GM21723 (cell line): Measurements from ENCODE around the gene PDIA3.
"Not testable (repeated sequence)": the region's sequence is repeated elsewhere in the genome, so short reads cannot be mapped to it uniquely, and the experiment has no call there.

Source experiments
- ATAC-seq: cut with Tn5 transposase; IDR thresholded peaks from one replicate; pipeline ENCODE4 v1.9.1; 2021; ENCODE audit warnings: mild to moderate bottlenecking, moderate library complexity; ENCODE audit not compliant: unreplicated experiment

The PDIA3 gene

DNA sequence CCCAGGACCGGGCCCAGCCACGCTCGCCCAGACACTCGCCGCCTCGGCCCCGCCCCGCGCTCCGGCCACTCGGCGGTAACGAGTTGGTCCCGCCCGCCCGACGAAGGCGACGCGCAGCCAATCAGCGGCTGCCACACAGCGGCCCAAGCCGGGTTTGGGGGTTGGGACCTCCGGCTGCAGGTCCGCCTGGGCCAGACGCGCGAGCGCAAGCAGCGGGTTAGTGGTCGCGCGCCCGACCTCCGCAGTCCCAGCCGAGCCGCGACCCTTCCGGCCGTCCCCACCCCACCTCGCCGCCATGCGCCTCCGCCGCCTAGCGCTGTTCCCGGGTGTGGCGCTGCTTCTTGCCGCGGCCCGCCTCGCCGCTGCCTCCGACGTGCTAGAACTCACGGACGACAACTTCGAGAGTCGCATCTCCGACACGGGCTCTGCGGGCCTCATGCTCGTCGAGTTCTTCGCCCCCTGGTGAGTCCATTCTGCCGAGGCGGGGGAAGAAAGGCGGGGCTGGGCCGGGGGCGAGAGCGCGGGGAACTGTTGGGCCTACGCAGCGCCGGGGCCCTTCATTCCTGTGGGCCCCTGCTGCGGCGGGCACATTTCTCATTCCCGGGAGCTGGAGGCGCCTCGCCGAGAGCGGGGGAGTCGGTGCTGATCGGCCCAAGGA lies at the start of gene PDIA3:
Gene PDIA3 (plus strand): TSS at position 194 of the 658 bp plus-strand sequence. CDS start 102 bp downstream, at position 296.
- ATAC-seq: peak; percentile 68

- ATAC-seq: no peak
Measured at GRCh38 chr15:43702174-43702573, 44.1 kb upstream of the PDIA3 start.

DNA sequence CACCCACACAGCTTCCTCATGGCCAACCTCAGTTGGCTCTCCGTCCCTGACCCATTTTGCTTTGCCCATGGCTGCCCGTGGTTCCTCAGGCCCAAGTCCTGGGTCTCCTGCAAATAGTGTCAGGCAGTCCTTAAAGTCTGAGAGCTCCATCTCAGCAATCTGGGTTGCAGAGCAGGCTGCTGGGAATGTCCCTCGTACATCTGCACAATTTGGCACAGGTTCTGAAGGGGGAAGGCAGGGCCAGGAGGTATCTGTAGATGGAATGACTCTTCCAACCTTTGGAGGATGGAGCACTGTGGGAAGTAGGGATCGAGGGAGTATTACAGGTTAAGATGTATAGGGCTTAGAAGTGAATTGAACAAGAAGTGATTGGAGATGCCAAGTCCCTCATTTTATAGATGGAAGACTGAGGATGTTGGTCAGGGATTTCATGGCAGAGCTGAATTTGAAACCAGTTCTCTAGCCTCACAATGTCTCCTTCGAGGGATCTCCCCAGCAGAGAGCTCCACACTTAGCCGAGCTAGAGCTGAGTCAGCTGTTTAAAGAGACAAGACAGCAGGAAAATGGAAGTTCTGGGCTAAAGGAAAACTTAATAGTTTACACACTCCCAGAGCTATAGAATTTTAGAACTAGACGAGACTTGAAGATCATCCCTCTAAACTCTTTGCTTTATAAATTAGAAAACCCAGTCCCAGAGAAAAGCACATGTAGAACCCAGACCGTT lies 43.4 kb upstream of the PDIA3 start:
- ATAC-seq: no peak

- ATAC-seq: not testable (repeated sequence)
Measured at GRCh38 chr15:43710431-43711131, 35.7 kb upstream of the PDIA3 start.

DNA sequence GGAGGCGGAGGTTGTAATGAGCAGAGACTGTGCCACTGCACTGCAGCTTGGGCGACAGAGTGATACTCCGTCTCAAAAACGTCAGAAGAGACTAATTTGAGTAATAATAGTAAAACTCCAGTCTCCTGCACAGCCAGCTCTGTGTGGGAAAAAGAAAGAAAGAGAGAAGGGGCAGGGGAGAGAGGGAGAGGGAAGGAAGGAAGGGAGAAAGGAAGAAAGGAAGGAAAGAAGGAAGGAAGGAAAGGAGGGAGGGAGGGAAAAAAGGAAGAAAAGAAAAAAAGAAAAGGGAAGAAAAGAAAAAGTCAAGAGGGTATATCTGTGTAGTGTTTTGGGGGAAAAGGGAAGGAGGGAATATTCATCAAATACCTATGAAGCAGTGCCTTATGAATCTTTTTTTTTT lies 23.1 kb upstream of the PDIA3 start:
- no peak for ATAC-seq

DNA sequence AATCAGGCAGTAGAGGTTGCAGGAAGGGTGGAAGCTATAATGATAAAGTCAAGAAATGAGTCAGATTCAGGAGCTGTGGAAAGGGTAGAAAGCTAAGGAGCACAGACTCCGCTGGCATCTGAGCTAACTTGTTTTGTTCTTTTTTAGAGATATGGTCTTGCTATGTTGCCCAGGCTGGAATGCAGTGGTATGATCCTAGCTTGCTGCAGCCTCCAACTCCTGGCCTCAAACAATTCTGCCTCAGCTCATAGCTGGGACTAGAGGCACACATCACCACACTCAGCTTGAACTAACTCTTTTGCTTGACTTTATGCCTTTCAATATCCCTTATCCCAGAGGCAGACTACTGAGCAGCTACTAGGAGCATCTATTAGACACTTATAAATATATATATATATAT lies 19.9 kb upstream of the PDIA3 start:
- ATAC-seq: not testable (repeated sequence)

GRCh38 chr15:43728053-43728725 lies 18.0 kb upstream of the PDIA3 start:
- ATAC-seq: not testable (repeated sequence)

GRCh38 chr15:43735416-43735815 lies 10.8 kb upstream of the PDIA3 start:
- ATAC-seq: peak; percentile 48

DNA sequence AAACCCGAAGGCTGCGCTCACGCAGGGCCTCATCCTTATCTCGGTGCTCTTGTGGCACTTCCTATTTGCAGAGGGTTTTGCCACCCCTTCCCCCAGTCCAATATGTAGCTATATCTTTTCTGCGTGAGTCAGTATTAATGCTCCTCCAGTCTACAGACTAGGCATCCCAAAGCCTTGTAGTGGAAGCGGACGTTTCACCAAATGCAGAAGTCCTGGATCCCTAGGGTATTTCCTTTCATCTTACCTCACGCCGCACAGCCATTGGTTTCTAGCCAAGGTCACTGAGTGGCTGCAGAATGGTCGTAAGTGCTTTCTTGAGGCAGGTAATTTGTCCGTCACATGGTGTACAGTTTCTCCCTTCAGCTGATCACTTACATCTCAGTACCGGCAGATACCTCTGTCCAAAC lies 668 bp downstream of the PDIA3 start:
- peak; percentile 14 for ATAC-seq

DNA sequence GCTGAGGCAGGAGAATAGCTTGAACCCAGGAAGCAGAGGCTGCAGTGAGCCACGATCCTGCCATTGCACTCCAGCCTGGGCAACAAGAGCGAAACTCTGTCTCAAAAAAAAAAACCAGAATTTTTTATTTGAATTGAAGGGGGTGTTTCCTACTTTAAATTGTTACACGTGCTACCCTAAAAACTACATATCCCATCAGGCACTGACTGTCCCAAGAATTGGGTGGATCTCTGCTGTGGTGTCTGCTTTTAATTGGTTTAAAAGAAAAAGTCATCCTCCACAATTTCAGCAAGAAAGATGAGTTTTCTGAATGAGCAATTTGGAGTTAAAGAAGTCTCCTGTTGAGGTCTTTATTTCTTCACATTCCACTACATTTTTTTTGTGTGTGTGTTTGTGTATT lies 2.1 kb downstream of the PDIA3 start:
- no peak for ATAC-seq

GRCh38 chr15:43749690-43750345 lies 3.6 kb downstream of the PDIA3 start:
- peak; percentile 54 for ATAC-seq

DNA sequence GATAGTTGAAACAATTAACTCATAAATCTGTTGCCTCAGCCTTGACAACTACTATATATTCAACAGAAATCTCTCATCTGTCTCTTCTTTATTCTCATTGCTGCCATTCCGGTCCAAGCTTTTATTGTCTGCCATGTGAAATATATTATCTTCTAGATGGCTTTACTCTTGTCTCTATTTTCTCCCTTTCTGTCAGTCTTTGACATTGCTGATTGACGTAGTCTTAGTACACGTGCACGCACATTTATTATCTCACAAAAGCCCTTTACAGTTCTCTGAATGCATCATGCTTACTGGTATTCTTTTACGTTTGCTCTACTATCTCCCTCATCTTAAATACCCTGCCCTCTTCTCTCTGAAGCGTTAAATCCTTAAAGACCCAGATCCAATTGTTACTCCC lies 5.6 kb downstream of the PDIA3 start:
- ATAC-seq: no peak

DNA sequence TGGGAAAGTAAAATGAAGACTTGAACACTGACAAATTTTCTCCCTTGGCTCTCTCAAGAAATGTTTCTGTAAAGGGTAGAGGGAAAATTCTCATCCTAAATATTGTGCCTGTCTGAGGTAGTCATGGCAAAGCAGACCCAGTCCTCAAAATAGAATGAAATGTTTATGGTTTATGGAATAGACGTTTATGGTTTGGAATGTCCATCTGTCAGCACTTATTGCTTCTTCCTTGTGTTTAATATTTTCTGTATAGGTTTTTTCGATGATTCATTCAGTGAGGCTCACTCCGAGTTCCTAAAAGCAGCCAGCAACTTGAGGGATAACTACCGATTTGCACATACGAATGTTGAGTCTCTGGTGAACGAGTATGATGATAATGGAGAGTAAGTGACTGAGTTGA lies 16.6 kb downstream of the PDIA3 start:
- ATAC-seq: no peak

- no peak for ATAC-seq
Measured at GRCh38 chr15:43763819-43764446, 17.7 kb downstream of the PDIA3 start.

DNA sequence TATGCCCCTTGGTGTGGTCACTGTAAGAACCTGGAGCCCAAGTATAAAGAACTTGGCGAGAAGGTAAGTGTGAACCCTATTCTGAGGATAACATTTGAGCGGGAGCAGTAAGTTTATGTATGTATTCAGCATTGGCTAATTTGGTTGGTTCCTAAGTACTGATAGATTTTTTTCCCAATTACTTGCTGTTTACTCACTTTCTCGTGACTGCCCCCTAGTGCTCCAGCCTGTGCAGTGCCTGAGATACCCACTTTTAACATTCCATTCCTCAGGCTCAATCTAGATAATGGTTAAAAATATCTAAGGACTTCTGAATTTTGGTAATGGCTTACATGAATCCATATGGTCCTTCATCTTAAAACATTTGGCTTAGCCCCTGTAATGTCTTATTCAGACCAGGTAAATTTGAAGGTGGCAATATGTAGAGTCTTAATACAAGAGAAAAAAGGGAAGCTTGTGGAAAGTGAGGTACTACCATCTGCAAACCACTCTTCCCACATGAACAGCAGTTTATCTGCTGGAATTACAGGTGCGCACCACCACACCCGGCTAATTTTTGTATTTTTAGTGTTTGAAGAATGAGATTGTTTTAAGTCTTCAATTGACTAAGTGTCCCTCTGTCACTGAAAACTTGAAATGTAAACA lies 23.5 kb downstream of the PDIA3 start:
- no peak for ATAC-seq

GRCh38 chr15:43771816-43772215 lies 25.6 kb downstream of the PDIA3 start:
- no peak for ATAC-seq

- no peak for ATAC-seq
Measured at GRCh38 chr15:43772624-43773023, 26.4 kb downstream of the PDIA3 start.

GRCh38 chr15:43774062-43774461 lies 27.8 kb downstream of the PDIA3 start:
- ATAC-seq: no peak

GRCh38 chr15:43775411-43775965 lies 29.2 kb downstream of the PDIA3 start:
- no peak for ATAC-seq
